Measurements from ENCODE around the gene OR6J1.

OR6J1 gene

DNA sequence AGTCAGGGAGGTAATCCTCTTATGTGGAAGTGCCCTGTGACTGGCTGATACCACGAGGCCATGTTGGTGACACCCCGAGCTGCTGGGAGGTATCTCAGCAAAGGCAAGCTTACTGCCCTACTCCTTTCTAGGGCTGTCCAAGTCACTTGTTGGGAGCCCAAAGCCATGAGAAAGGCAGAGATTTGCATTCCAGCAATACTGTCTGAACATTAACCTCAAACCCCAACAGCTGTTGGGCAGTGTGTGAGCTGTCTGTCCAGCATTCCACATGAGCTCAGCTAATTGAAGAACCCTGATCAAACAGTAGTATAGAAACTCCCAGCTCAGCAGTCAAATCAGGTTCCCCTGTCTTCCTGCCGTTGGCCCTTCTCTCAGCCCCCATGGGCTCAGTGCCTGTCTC lies 36.9 kb downstream of the OR6J1 start:
- Mint-ChIP-seq H3K4me3 (no peak overlapping the region), H3K4me1 (peaks cover under 1 to 7% of the 10 kb centered on the region in 2 donors), H3K9me3 (no peaks in the 10 kb centered on the region), H3K27ac (no peak overlapping the region), H3K27me3 (no peaks in the 10 kb centered on the region), H3K36me3 (peaks cover 75 to 81% of the 10 kb centered on the region in 2 donors)
- ATAC-seq (replicated peaks) (no peak), DNase-seq (no peak)

DNA sequence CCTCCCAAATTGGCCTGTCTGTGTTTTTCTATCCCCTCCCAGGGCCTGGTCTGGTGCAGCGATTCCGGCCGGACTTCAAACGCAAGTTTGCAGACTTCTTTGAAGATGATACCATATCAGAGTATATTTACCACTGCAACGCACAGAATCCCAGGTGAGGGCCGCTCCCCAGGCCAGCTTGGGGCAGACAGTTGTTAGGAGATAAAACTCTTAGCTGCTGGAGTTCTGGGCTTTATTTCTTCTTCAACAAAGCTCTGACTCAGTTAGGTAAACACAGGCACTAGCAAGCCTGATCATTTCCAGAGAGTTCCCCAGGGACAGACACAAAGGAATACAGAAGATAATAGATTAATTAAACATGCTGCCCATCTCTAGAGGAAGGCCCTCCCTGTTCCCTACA lies 37.8 kb downstream of the OR6J1 start:
- H3K4me1 Mint-ChIP-seq = peaks cover 10 to 11% of the 10 kb centered on the region in 2 donors
- H3K27me3 Mint-ChIP-seq = no peaks in the 10 kb centered on the region
- H3K27ac Mint-ChIP-seq = peak overlapping the region; percentile 14
- ATAC-seq (replicated peaks) (no peak), DNase-seq (no peak)
- no peak overlapping the region for H3K4me3 Mint-ChIP-seq
- H3K36me3 Mint-ChIP-seq = peaks cover 77 to 80% of the 10 kb centered on the region in 2 donors
- no peaks in the 10 kb centered on the region for H3K9me3 Mint-ChIP-seq

DNA sequence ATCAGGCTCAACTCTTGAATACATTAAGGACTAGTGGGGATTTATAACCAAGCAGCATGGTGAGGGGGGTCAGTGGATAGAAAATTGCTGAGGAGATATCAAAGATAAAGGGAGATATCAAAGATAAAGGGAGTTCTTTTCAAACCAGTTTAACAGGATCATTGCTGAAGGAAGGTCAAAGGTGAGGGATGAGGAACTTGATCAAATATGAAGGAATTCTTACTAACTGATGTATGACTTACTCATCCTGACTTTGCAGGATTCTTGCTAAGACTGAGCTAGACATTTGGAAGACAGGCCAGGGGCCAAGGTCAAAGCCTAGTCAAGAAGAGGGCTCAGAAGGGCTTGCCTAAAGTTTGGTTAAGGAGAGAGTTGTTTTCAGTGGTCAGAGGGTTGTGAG lies 41.3 kb downstream of the OR6J1 start:
- H3K36me3 Mint-ChIP-seq = peaks cover 56 to 71% of the 10 kb centered on the region in 2 donors
- H3K9me3 Mint-ChIP-seq = no peaks in the 10 kb centered on the region
- no peak overlapping the region for H3K27ac Mint-ChIP-seq
- no peak overlapping the region for H3K4me3 Mint-ChIP-seq
- ATAC-seq (replicated peaks) (no peak), DNase-seq (no peak)
- H3K27me3 Mint-ChIP-seq = no peaks in the 10 kb centered on the region
- peaks cover 25 to 39% of the 10 kb centered on the region in 2 donors for H3K4me1 Mint-ChIP-seq

DNA sequence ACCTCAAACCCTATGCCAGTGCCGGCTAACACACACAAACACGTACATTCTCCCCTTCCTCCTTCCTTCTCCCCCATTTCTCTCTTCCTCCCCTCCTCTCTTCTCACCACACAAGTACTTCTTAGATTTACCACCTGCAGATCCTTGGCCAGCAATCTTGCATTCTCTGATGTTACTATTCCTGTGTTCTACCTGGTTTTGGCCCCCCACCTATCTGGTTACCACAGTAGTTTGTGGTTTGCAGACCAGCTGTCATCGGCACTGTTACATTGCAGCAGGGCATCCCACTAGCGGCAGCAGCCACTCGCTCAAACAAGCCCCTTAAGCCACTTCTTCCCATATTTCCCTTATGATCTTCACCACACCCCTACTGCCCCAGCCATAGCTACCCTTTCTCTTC lies 42.2 kb downstream of the OR6J1 start:
- H3K27ac Mint-ChIP-seq = no peak overlapping the region
- DNase-seq (no peak), ATAC-seq (replicated peaks) (no peak)
- H3K27me3 Mint-ChIP-seq = no peaks in the 10 kb centered on the region
- peaks cover 25 to 39% of the 10 kb centered on the region in 2 donors for H3K4me1 Mint-ChIP-seq
- no peaks in the 10 kb centered on the region for H3K9me3 Mint-ChIP-seq
- H3K4me3 Mint-ChIP-seq = no peak overlapping the region
- H3K36me3 Mint-ChIP-seq = peaks cover 52 to 65% of the 10 kb centered on the region in 2 donors

DNA sequence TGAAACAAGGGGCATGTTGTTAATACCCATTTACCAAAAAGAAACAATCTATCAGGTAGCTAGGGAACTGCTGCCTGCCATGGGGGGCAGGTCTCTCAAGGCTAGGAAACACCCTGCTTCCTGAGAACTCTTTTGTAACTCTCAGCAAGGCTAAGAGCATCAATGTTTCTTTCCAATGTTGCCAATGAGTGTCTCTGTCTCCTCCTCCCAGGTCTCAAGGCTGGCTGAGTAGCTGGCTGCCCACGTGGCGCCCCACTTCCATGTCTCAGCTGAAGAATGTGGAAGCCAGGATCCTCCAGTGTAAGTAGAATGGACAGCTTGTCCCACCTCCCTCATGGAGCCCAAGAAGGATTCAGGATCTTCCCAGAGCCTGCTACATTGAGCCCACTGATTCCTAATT lies 42.7 kb downstream of the OR6J1 start:
- no peak overlapping the region for H3K27ac Mint-ChIP-seq
- DNase-seq (no peak), ATAC-seq (replicated peaks) (no peak)
- no peaks in the 10 kb centered on the region for H3K27me3 Mint-ChIP-seq
- H3K4me1 Mint-ChIP-seq = peaks cover 25 to 39% of the 10 kb centered on the region in 2 donors
- H3K9me3 Mint-ChIP-seq = no peaks in the 10 kb centered on the region
- no peak overlapping the region for H3K4me3 Mint-ChIP-seq
- H3K36me3 Mint-ChIP-seq = peaks cover 52 to 62% of the 10 kb centered on the region in 2 donors

DNA sequence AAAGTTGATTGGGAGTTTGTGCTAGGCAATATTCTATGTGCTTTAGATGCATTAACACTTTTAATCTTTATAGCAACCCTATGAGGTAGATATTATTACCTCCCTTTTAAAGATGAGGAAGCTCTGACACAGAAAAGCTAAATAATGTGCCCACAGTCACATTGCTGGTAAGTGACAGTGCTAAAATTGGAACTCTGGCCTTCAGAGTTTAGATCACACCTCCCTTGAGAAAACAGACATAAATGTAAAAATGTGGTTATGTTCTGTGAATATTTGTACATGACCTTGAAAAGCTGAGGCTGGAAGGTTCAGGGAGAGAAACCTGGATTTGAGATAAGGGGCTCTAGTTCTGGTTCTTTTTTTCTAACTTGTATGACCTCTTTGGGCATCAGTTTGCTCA lies 44.1 kb downstream of the OR6J1 start:
- H3K27ac Mint-ChIP-seq = no peak overlapping the region
- H3K27me3 Mint-ChIP-seq = no peaks in the 10 kb centered on the region
- DNase-seq (no peak), ATAC-seq (replicated peaks) (peak; percentile 26 to 30)
- peak overlapping the region; percentile 97 to 98 for H3K4me3 Mint-ChIP-seq
- H3K9me3 Mint-ChIP-seq = no peaks in the 10 kb centered on the region
- H3K4me1 Mint-ChIP-seq = peaks cover 25 to 39% of the 10 kb centered on the region in 2 donors
- H3K36me3 Mint-ChIP-seq = peaks cover 40 to 49% of the 10 kb centered on the region in 2 donors

DNA sequence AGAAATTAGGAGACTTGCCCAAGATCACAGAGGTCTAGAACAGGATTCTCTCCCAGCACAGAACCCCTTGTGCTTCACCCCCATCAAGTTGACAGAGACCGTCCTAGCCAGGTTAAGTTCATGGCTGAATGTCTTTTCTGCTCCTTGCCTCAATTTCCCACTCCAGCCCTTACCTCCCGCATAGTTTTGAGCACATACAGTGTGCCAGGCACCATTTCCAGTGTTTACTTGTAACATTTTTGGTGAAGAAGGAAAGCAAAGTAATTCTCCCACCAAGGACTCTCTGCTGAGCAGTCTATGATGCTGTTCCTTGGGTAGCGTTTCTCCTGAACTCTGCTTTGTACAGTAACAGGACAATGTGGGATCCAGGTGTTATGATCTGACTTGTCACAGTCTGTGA lies 44.8 kb downstream of the OR6J1 start:
- H3K9me3 Mint-ChIP-seq = no peaks in the 10 kb centered on the region
- H3K4me1 Mint-ChIP-seq = peaks cover 25 to 39% of the 10 kb centered on the region in 2 donors
- ATAC-seq (replicated peaks) (no peak), DNase-seq (no peak)
- no peaks in the 10 kb centered on the region for H3K27me3 Mint-ChIP-seq
- H3K36me3 Mint-ChIP-seq = peaks cover 34 to 42% of the 10 kb centered on the region in 2 donors
- peak overlapping the region; percentile 97 to 98 for H3K4me3 Mint-ChIP-seq
- peak overlapping the region; percentile 84 for H3K27ac Mint-ChIP-seq

DNA sequence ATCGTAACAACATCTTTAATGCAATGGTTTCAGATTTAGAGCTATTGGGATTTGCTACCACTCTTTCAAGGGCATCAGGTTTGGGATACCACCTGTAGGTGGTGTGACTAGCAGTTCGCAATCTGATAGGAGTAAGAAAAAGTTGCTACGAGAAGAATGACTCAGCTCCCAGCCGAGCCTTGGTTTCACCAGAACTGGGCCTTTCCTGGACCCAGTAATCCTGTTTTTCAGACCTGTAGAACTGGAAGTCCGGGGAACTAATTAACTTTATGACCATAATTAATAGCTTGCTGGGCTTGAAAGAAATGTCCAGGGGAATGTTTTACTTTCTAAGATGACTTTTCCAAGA lies 45.3 kb downstream of the OR6J1 start:
- Mint-ChIP-seq H3K36me3 (peaks cover 29 to 41% of the 10 kb centered on the region in 2 donors), H3K27ac (peak overlapping the region; percentile 95), H3K27me3 (no peaks in the 10 kb centered on the region), H3K4me3 (peak overlapping the region; percentile 97 to 98), H3K9me3 (no peaks in the 10 kb centered on the region), H3K4me1 (peaks cover 25 to 39% of the 10 kb centered on the region in 2 donors)
- ATAC-seq (replicated peaks) (peak; percentile 71 to 75), DNase-seq (peak; percentile 6)

DNA sequence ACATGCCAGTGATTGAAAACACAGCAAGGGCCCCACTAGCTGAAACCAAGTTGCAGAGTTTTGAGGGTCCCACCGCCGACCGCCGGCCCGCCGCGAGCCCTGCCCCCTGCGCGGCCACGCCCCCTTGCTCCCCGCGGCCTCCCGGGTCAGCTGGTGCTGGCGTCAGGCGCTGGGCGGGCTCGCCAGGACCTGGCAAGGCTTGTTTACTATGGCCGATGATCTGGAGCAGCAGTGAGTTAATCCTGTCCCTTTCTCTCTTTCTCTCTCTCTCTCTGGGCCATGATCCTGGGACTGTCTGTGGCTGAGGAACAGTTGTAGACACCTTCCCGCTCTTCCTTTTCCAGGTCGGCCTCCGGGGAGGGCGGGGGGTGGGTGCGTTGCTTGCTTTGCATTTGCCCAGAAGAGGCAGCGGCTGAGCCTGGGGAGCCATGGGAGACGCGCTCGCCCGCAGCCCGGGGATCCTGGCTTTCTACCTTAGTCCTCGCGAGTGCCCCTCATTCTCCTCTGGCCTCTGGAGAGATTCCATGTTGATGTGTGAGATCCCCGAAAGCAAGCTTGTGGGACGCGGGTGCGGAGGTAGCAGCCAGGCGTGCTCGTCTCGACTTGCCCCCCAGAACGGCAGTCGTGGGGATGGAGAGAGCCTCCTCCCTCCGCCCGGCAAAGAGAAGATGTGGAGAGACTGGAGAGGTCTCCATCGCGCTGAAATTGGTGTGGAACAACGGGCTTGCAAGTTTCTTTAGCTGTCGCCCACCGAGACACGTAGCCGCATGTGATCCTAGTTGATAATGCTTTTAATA lies 45.9 kb downstream of the OR6J1 start, which contains the start of gene ABHD4:
ABHD4 (plus strand) TSS at position 202 of the 797 bp plus-strand sequence; CDS start at position 209, 7 bp downstream.
- peak; percentile 58 for DNase-seq
- H3K36me3 Mint-ChIP-seq = peaks cover 23 to 35% of the 10 kb centered on the region in 2 donors
- H3K4me1 Mint-ChIP-seq = peaks cover 28 to 43% of the 10 kb centered on the region in 2 donors
- peak within 1 kb of the TSS; percentile 97 to 98 for H3K4me3 Mint-ChIP-seq
- no peaks in the 10 kb centered on the region for H3K27me3 Mint-ChIP-seq
- peak within 1 kb of the TSS; percentile 95 for H3K27ac Mint-ChIP-seq
- H3K9me3 Mint-ChIP-seq = no peaks in the 10 kb centered on the region
- ATAC-seq (replicated peaks) = peak; percentile 93 to 95

DNA sequence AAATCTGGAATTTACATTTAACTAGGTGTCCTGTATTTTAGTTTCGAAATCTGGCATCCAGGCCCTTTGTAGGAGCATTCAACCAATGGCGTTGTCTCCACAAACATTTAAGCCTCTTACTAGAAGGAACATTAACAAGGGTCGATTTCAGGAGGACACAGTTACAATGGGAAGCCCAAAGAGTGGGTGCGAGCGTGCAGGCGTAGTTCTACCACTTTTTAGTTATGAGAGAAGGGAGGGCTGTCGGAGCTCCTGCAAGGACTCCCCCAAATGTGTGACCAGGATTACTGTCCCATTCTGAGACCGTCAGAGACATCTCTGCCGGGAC lies 46.4 kb downstream of the OR6J1 start:
- Mint-ChIP-seq H3K9me3 (no peaks in the 10 kb centered on the region), H3K4me1 (peaks cover 28 to 49% of the 10 kb centered on the region in 2 donors), H3K36me3 (peaks cover 18 to 29% of the 10 kb centered on the region in 2 donors), H3K27ac (no peak overlapping the region), H3K4me3 (peak overlapping the region; percentile 97 to 98), H3K27me3 (no peaks in the 10 kb centered on the region)
- ATAC-seq (replicated peaks) (peak; percentile 39 to 41), DNase-seq (no peak)

DNA sequence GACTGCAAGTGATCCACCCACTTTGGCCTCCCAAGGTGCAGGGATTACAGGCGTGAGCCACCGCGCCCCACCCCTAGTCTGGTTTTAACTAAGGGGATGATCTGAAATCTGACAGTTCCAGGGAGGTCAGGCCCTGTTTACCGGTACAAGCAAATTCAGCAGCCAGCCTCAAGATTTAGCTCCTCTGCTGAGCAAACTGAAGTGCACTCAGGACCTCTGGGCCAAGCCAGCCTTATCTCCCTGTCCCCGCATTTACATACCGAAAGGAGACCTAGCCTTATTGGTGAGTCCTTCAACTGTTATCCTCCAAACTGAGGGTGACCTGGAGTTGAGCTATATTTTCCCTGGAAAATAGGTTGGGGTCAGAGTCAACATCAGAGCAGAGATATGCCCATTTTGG lies 46.9 kb downstream of the OR6J1 start:
- Mint-ChIP-seq H3K27ac (no peak overlapping the region), H3K36me3 (peaks cover 13 to 25% of the 10 kb centered on the region in 2 donors), H3K4me3 (peak overlapping the region in 1 of 2 donors; percentile 98), H3K9me3 (no peaks in the 10 kb centered on the region), H3K4me1 (peaks cover 25 to 49% of the 10 kb centered on the region in 2 donors), H3K27me3 (no peaks in the 10 kb centered on the region)
- ATAC-seq (replicated peaks) (no peak), DNase-seq (no peak)

DNA sequence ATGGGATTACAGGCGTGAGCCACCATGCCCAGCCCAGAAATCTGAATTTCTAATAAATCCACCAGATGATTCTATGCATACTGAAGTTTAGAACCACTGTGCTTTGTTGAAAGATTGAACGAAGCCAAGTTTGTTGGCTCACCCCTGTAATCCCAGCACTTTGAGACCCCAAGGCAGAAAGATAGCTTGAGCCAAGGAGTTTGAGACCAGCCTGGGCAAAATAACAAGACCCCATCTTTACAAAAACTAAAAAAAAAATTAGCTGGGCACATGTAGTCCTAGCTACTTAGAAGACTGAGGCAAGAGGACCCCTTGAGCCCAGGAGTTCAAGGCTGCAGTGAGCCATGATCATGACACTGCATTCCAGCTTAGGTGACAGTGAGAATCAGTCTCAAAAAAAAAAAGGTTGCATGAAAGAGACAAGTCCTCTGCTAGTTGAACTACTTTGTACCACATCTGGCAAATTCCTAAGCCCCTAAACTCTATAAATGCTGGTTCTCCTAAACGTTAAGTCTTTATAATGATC lies 47.7 kb downstream of the OR6J1 start:
- Mint-ChIP-seq H3K4me1 (peaks cover 22 to 41% of the 10 kb centered on the region in 2 donors), H3K36me3 (peaks cover 5 to 16% of the 10 kb centered on the region in 2 donors), H3K4me3 (no peak overlapping the region)

DNA sequence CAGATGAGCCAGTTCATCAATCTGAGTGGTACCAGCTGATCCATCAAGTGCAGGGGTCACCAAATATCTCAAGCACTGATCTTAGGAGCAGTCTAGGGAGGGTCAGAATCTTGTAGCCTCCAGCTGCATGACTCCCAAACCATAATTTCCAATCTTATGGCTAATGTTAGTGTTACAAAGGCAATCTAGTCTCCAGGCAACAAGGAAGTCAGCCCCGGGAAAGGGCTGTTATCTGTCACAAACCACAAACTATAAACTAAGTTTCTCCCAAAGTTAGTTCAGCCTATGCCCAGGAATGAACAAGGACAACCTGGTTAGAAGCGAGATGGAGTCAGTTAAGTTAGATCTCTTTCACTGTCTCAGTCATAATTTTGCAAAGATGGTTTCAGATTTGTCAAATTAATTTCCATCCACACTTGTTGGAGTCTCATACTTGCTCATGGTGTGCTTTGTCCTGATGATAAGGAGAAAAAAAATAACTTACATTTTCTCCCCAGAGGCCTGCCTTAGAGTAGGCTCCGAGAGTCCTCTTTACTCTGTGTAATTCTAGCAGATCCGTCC lies 49.9 kb downstream of the OR6J1 start:
- H3K4me1 Mint-ChIP-seq = peaks cover 20 to 34% of the 10 kb centered on the region in 2 donors
- H3K9me3 Mint-ChIP-seq = no peaks in the 10 kb centered on the region
- no peak overlapping the region for H3K4me3 Mint-ChIP-seq
- ATAC-seq (replicated peaks) (no peak), DNase-seq (no peak)
- no peak overlapping the region for H3K27ac Mint-ChIP-seq
- H3K36me3 Mint-ChIP-seq = peaks cover 4 to 7% of the 10 kb centered on the region in 2 donors
- H3K27me3 Mint-ChIP-seq = no peaks in the 10 kb centered on the region

More for the DNA sequence above, 47.7 kb downstream of the OR6J1 start:
- no peaks in the 10 kb centered on the region for H3K9me3 Mint-ChIP-seq
- H3K27me3 Mint-ChIP-seq = no peaks in the 10 kb centered on the region
- DNase-seq (no peak), ATAC-seq (replicated peaks) (no peak)
- no peak overlapping the region for H3K27ac Mint-ChIP-seq

DNA sequence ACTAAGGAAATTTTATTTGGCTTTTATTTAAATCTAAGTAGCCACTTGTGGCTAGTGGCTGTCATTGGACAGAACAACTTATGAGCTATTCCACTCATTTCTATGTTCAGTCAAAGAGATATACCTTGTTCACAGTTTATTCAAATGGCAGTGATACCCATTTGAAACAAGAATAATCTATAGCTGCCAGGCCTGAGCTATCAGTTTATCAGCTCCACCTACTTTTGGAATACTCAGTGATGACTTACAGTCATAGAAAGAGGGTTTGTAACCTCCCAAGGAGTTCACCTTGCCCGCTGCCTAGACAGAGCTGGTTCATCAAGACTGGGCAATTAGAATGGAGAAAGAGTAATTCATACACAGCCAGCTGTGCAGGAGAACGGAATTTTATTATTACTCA lies 50.6 kb downstream of the OR6J1 start:
- H3K27ac Mint-ChIP-seq = no peak overlapping the region
- ATAC-seq (replicated peaks) (no peak), DNase-seq (no peak)
- no peak overlapping the region for H3K4me3 Mint-ChIP-seq
- H3K27me3 Mint-ChIP-seq = no peaks in the 10 kb centered on the region
- H3K9me3 Mint-ChIP-seq = no peaks in the 10 kb centered on the region
- H3K4me1 Mint-ChIP-seq = peaks cover 22 to 30% of the 10 kb centered on the region in 2 donors
- H3K36me3 Mint-ChIP-seq = peaks cover 0 to 9% of the 10 kb centered on the region in 2 donors

DNA sequence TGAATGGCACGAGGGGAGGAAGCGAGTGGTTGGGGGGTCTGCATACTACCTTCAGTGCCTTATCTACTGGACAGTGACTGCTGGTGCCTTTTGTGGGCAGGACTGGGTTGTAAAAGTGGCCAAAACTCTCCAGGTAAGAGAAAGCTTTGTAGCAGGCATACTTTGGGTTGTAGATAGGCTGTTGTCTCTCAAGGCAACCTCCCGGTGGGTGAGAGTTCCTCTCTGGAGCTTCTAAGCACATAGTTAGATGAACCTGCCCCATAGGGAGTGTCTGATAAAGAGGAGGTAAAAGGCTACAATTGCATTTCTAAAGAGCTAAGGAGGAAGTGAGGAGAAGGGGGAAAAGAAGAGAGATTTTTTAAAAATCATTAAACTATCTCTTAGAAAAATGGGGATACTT lies 51.0 kb downstream of the OR6J1 start:
- DNase-seq (no peak), ATAC-seq (replicated peaks) (no peak)
- H3K4me3 Mint-ChIP-seq = no peak overlapping the region
- no peak overlapping the region for H3K27ac Mint-ChIP-seq
- H3K36me3 Mint-ChIP-seq = peaks cover 0 to 7% of the 10 kb centered on the region in 2 donors
- no peaks in the 10 kb centered on the region for H3K9me3 Mint-ChIP-seq
- peaks cover 21 to 32% of the 10 kb centered on the region in 2 donors for H3K4me1 Mint-ChIP-seq
- no peaks in the 10 kb centered on the region for H3K27me3 Mint-ChIP-seq

Data from stimulated activated naive B cell treated with anti-CD40 and anti-IgM and Interleukin-4, amounts not matched to agents 10 μg/mL and 1 μg/mL and 100 μg/mL, for 72 hours (primary cell).